ENCODE results near the gene TMA7B.

DNA sequence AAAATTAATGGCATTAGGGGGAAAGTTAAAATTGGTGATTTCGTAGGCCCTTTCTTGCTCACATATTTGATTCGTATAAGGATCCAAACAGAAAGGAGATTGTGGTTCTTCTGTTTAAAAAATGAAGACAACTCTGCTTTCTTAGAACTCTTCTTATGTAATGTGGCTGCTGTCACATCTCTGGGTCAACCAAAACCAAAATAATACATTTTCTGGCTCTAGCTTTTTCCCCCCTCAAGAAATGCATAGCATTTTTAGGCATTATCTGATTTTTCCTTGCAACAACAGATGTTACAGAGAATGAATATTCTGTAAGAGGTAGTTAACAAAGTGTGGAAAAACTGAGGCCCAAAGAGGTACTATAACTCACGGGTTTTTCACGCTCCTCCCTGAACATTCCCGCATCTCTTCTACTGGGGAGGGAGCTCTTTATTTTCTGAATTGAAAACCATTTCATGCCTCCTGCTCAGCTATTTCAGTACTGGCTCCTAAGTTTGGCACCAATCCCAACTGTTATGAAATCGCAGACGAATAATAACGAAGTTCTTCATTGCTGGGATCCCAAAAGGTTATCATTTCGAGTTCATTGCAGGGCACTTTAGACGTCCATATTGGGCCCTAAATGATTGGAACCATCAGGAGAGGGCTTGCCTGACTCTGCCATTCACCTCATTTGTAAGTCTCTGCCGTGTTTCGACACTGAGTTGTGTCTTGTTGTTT lies 42.3 kb upstream of the TMA7B start:
- TF ChIP-seq CTCF (IDR thresholded peaks at IDR 0.05; ENCODE audit: low read depth, low read length, poor library complexity, severe bottlenecking) (no peak), EZH2phosphoT487 (IDR thresholded peaks at IDR 0.05; ENCODE audit: borderline replicate concordance, low read length) (no peak)
